Esophagus muscularis mucosa (tissue), 4 donors: ENCODE results near the gene ELFN1. TPM values are rescaled to one million over a fixed set of nuclear protein-coding genes. Genes with fewer than 3 reads are reported as not detected.

Experiments used
- DNase-seq: peaks from one replicate; pipeline ENCODE4 v3.0.0-alpha.2; 2017; ENCODE audit errors: extremely low spot score
- H3K27ac ChIP-seq, 4 donors: fragments of 200-600 bp; sonication (generic); replicated peaks in 1 of 4; 1 replicate in 3 of 4; 2 replicates in 1 of 4; pipeline ENCODE4 v1.5.1; 2016 to 2019; ENCODE audit warnings: mild to moderate bottlenecking in 1 of 4
- H3K27me3 ChIP-seq, 4 donors: fragments of 200-600 bp; sonication (generic); one replicate each; pipeline versions ENCODE4 v1.5.1 to v1.6.0; 2016 to 2019
- H3K36me3 ChIP-seq, 4 donors: fragments of 200-600 bp; sonication (generic); one replicate each; pipeline ENCODE4 v1.5.1; 2016 to 2019
- H3K4me1 ChIP-seq, 4 donors: fragments of 200-600 bp; sonication (generic); one replicate each; pipeline ENCODE4 v1.5.1; 2016 to 2019
- H3K4me3 ChIP-seq, 4 donors: fragments of 200-600 bp; sonication (generic); 1 replicate in 2 of 4; 2 replicates in 2 of 4; pipeline ENCODE4 v1.5.1; 2016 to 2019; ENCODE audit warnings: mild to moderate bottlenecking in 4 of 4, moderate library complexity in 1 of 4
- H3K9me3 ChIP-seq, 4 donors: fragments of 200-600 bp; sonication (generic); 1 replicate in 3 of 4; 2 replicates in 1 of 4; pipeline ENCODE4 v1.5.1; 2016 to 2019
- CTCF ChIP-seq, 3 experiments: fragments of 200-600 bp in 2 of 3; fragments of 450-650 bp in 1 of 3; sonication (generic) in 2 of 3; IDR thresholded peaks; one replicate each; pipeline ENCODE4 v1.5.1; 2017 to 2019; ENCODE audit warnings: antibody characterized with exemption in 3 of 3, mild to moderate bottlenecking in 2 of 3, moderate library complexity in 1 of 3
- EP300 ChIP-seq: sonication (generic); formaldehyde crosslinking; IDR thresholded peaks from one replicate; pipeline ENCODE4 v1.6.1; 2017; ENCODE audit warnings: antibody characterized with exemption
- POLR2A ChIP-seq: fragments of 450-650 bp; IDR thresholded peaks from one replicate; pipeline ENCODE4 v1.6.1; 2017; ENCODE audit warnings: antibody characterized with exemption, moderate library complexity, mild to moderate bottlenecking, low read depth
- POLR2AphosphoS5 ChIP-seq, 2 donors: sonication (generic); formaldehyde crosslinking; IDR thresholded peaks; one replicate each; pipeline ENCODE4 v1.6.1; 2017; ENCODE audit warnings: antibody characterized with exemption in 2 of 2
- WGBS: methylation state at CpG from one replicate; pipeline ENCODE4 v1.1.5; 2018; 5-methylcytosine and 5-hydroxymethylcytosine counted together
- intact Hi-C: fragments of 100-400 bp; cut with DNase I; formaldehyde crosslinking; loops from one replicate; pipeline ENCODE4 v1.15.1; 2023
- total RNA-seq, 4 donors: library from RNA; depleted of rRNA; stranded (reverse); fragments of >200 nt; gene quantifications; one replicate each; pipeline versions ENCODE4 v1.1.0 to v1.2.1, GENCODE V29; 2016

Gene ELFN1
- total RNA-seq, 4 donors from 2014 or later, result 0.86 to 3.3 (median 1.9) TPM

- Histone ChIP-seq H3K9me3 (peaks cover 0 to 23% (median 19%) of the 10 kb centered on the region in 4 donors), H3K4me1 (peaks cover 0 to 2% (median 0%) of the 10 kb centered on the region in 4 donors), H3K27ac (no peak overlapping the region), H3K4me3 (no peak overlapping the region), H3K27me3 (peaks cover 0 to 81% (median 5%) of the 10 kb centered on the region in 4 donors), H3K36me3 (no peaks in the 10 kb centered on the region)
- intact Hi-C loops, result no loop called here
- WGBS, result 85% methylated on average over 11 of the region's 11 CpGs
- DNase-seq, result no peak
- TF ChIP-seq CTCF (IDR thresholded peaks at IDR 0.05) (no peak), POLR2A (no peak), POLR2AphosphoS5 (IDR thresholded peaks at IDR 0.05) (no peak), EP300 (no peak)
These were observed 28.9 kb upstream of the ELFN1 start for GRCh38 chr7:1641173-1641572.

GRCh38 chr7:1641661-1642260 lies 28.3 kb upstream of the ELFN1 start:
- TF ChIP-seq POLR2AphosphoS5 (IDR thresholded peaks at IDR 0.05) (no peak), CTCF (IDR thresholded peaks at IDR 0.05) (no peak), POLR2A (no peak), EP300 (no peak)
- Histone ChIP-seq H3K4me1 (peaks cover 0 to 3% (median 0%) of the 10 kb centered on the region in 4 donors), H3K27me3 (peaks cover 0 to 87% (median 5%) of the 10 kb centered on the region in 4 donors), H3K27ac (no peak overlapping the region), H3K9me3 (peaks cover 0 to 18% (median 14%) of the 10 kb centered on the region in 4 donors), H3K36me3 (no peaks in the 10 kb centered on the region), H3K4me3 (no peak overlapping the region)
- intact Hi-C loops, result no loop called here
- DNase-seq, result no peak
- 85% methylated on average over 6 of the region's 16 CpGs for WGBS

GRCh38 chr7:1642291-1642731 lies 27.8 kb upstream of the ELFN1 start:
- intact Hi-C loops, result no loop called here
- DNase-seq, result no peak
- Histone ChIP-seq H3K27me3 (peaks cover 0 to 93% (median 5%) of the 10 kb centered on the region in 4 donors), H3K9me3 (peaks cover 0 to 12% (median 9%) of the 10 kb centered on the region in 4 donors), H3K27ac (no peak overlapping the region), H3K36me3 (no peaks in the 10 kb centered on the region), H3K4me1 (peaks cover 0 to 9% (median under 1%) of the 10 kb centered on the region in 4 donors), H3K4me3 (no peak overlapping the region)
- 8% methylated on average over 5 of the region's 14 CpGs for WGBS
- no peak for TF ChIP-seq EP300
- TF ChIP-seq POLR2AphosphoS5 (IDR thresholded peaks at IDR 0.05), result no peak
- TF ChIP-seq CTCF (IDR thresholded peaks at IDR 0.05), result no peak
- TF ChIP-seq POLR2A, result no peak

GRCh38 chr7:1643270-1644092 lies 26.6 kb upstream of the ELFN1 start:
- intact Hi-C loops, result no loop called here
- WGBS, result 83% methylated on average over 11 of the region's 11 CpGs

More at GRCh38 chr7:1643270-1644092, 26.6 kb upstream of the ELFN1 start:
- Histone ChIP-seq H3K27me3 (peaks cover 0 to 96% (median 5%) of the 10 kb centered on the region in 4 donors), H3K9me3 (peaks cover 0 to under 1% (median 0%) of the 10 kb centered on the region in 4 donors), H3K4me3 (no peak overlapping the region), H3K36me3 (no peaks in the 10 kb centered on the region), H3K4me1 (peaks cover 12 to 16% (median 12%) of the 10 kb centered on the region in 4 donors), H3K27ac (no peak overlapping the region)
- DNase-seq, result no peak
- no peak for TF ChIP-seq POLR2A
- TF ChIP-seq POLR2AphosphoS5 (IDR thresholded peaks at IDR 0.05), result no peak
- TF ChIP-seq EP300, result no peak
- no peak for TF ChIP-seq CTCF (IDR thresholded peaks at IDR 0.05)
